SK-N-SH (cell line): ENCODE measurements around the gene HACE1. TPM values are rescaled to one million over a fixed set of nuclear protein-coding genes. Genes with fewer than 3 reads are reported as not detected.
"Not testable (repeated sequence)": the region's sequence is repeated elsewhere in the genome, so short reads cannot be mapped to it uniquely, and the experiment has no call there.

Source experiments
- CTCF ChIA-PET: fragments of 300-600, 350-600 bp; formaldehyde crosslinking; extraction: SDS; loops from one replicate; lab custom pipeline; 2021; lab: Yijun Ruan, JAX
- POLR2A ChIA-PET: fragments of 350-600 bp; sonication (Branson Sonifier 250); formaldehyde crosslinking; extraction: SDS; loops from one replicate; lab custom pipeline; 2020; ENCODE audit warnings: antibody characterized with exemption, inconsistent platforms; lab: Yijun Ruan, JAX
- DNase-seq: peaks from one replicate; pipeline ENCODE4 v3.0.0; 2012
- H2AFZ ChIP-seq: fragments of 200-600 bp; sonication (generic); 2 replicates; pipeline ENCODE4 v1.8.1; 2016; ENCODE audit warnings: antibody characterized with exemption, mild to moderate bottlenecking, low read depth
- H3F3A ChIP-seq: fragments of 200-600 bp; sonication (generic); replicated peaks from 2 replicates; pipeline ENCODE3; 2016; ENCODE audit warnings: antibody characterized with exemption, mild to moderate bottlenecking; ENCODE audit not compliant: insufficient read depth
- H3K27ac ChIP-seq, 2 experiments: fragments of 200-500 bp in 1 of 2; fragments of 200-600 bp in 1 of 2; sonication (Bioruptor generic) in 1 of 2; sonication (generic), shearing (Covaris generic) in 1 of 2; 2 replicates each; pipeline versions ENCODE4 v1.5.1 to v1.6.1; 2014 to 2016; ENCODE audit warnings: low read depth in 2 of 2, inconsistent platforms in 1 of 2, low read length in 1 of 2, mild to moderate bottlenecking in 1 of 2, mixed read lengths in 1 of 2
- H3K27me3 ChIP-seq: fragments of 200-600 bp; sonication (generic), shearing (Covaris generic); 2 replicates; pipeline ENCODE4 v1.6.1; 2016; ENCODE audit warnings: mixed run types; ENCODE audit not compliant: insufficient read depth
- H3K36me3 ChIP-seq, 2 experiments: fragments of 200-500 bp in 1 of 2; fragments of 200-600 bp in 1 of 2; sonication (Bioruptor generic) in 1 of 2; sonication (generic) in 1 of 2; replicated peaks in 1 of 2; 2 replicates each; pipeline versions ENCODE3 to v1.5.1; 2014 to 2016; ENCODE audit warnings: low read length in 1 of 2, mild to moderate bottlenecking in 1 of 2; ENCODE audit not compliant: insufficient read depth in 2 of 2, control insufficient read depth in 1 of 2
- H3K4me1 ChIP-seq, 2 experiments: fragments of 200-500 bp in 1 of 2; fragments of 200-600 bp in 1 of 2; sonication (Bioruptor generic) in 1 of 2; sonication (generic), shearing (Covaris generic) in 1 of 2; 2 replicates each; pipeline versions ENCODE4 v1.5.1 to v1.6.1; 2014 to 2016; ENCODE audit warnings: low read depth in 1 of 2, low read length in 1 of 2, mixed run types in 1 of 2; ENCODE audit not compliant: insufficient read depth in 2 of 2, control insufficient read depth in 1 of 2
- H3K4me2 ChIP-seq: fragments of 200-600 bp; sonication (generic), shearing (Covaris generic); 2 replicates; pipeline ENCODE4 v1.6.1; 2017; ENCODE audit warnings: mixed run types
- H3K4me3 ChIP-seq, 2 experiments: fragments of 200-500 bp in 1 of 2; fragments of 200-600 bp in 1 of 2; sonication (Bioruptor generic) in 1 of 2; sonication (generic), shearing (Covaris generic) in 1 of 2; 2 replicates each; pipeline versions ENCODE4 v1.5.1 to v1.8.1; 2014 to 2016; ENCODE audit warnings: low read depth in 2 of 2, inconsistent platforms in 1 of 2, low read length in 1 of 2, mild to moderate bottlenecking in 1 of 2, mixed read lengths in 1 of 2, moderate library complexity in 1 of 2
- H3K79me2 ChIP-seq: fragments of 200-600 bp; sonication (generic); 2 replicates; pipeline ENCODE4 v1.8.1; 2017; ENCODE audit warnings: mild to moderate bottlenecking; ENCODE audit not compliant: insufficient read depth
- H3K9ac ChIP-seq: fragments of 200-600 bp; sonication (generic); 2 replicates; pipeline ENCODE4 v1.6.1; 2017; ENCODE audit warnings: mixed run types
- H3K9me2 ChIP-seq: fragments of 200-600 bp; sonication (generic); 2 replicates; pipeline ENCODE4 v1.6.1; 2017; ENCODE audit warnings: mixed run types
- H3K9me3 ChIP-seq: fragments of 200-600 bp; sonication (generic); 2 replicates; pipeline ENCODE4 v1.6.1; 2017; ENCODE audit warnings: mixed run types, mild to moderate bottlenecking, moderate library complexity
- H4K20me1 ChIP-seq: fragments of 200-600 bp; sonication (generic); 2 replicates; pipeline ENCODE4 v1.6.1; 2017; ENCODE audit warnings: mild to moderate bottlenecking, mixed run types; ENCODE audit not compliant: insufficient read depth
- EP300 ChIP-seq, 2 experiments: IDR thresholded peaks; 2 replicates each; pipeline versions ENCODE4 v1.4.0 to v1.6.1; 2012; ENCODE audit warnings: borderline replicate concordance in 1 of 2, low read depth in 1 of 2, low read length in 1 of 2
- EZH2phosphoT487 ChIP-seq: fragments of 200-600 bp; sonication (generic); IDR thresholded peaks from 2 replicates; pipeline ENCODE4 v1.6.1; 2017; ENCODE audit warnings: low read depth, mixed run types, mild to moderate bottlenecking, antibody characterized with exemption, moderate library complexity, borderline replicate concordance
- JUND ChIP-seq: IDR thresholded peaks from 2 replicates; pipeline ENCODE4 v1.4.0; 2012
- MEF2A ChIP-seq: IDR thresholded peaks from 2 replicates; pipeline ENCODE4 v1.4.0; 2012; ENCODE audit warnings: low read depth, borderline replicate concordance
- NFIC ChIP-seq: IDR thresholded peaks from 2 replicates; pipeline ENCODE4 v1.4.0; 2012; ENCODE audit warnings: borderline replicate concordance
- NRF1 ChIP-seq: IDR thresholded peaks from 2 replicates; pipeline ENCODE4 v1.6.1; 2012; ENCODE audit warnings: low read depth, mild to moderate bottlenecking, low read length
- POLR2AphosphoS5 ChIP-seq: IDR thresholded peaks from 2 replicates; pipeline ENCODE4 v1.6.1; 2012; ENCODE audit warnings: low read depth, low read length
- RCOR1 ChIP-seq: fragments of 150-350 bp; IDR thresholded peaks from 2 replicates; pipeline ENCODE4 v1.6.1; 2017; ENCODE audit warnings: antibody characterized with exemption, low read length
- SIN3A ChIP-seq: IDR thresholded peaks from 2 replicates; pipeline ENCODE4 v1.6.1; 2012; ENCODE audit warnings: low read depth, mild to moderate bottlenecking, low read length, moderate library complexity, borderline replicate concordance
- SMC3 ChIP-seq: IDR thresholded peaks from 2 replicates; pipeline ENCODE4 v1.6.1; 2012; ENCODE audit warnings: low read depth, low read length, improper control_type of control experiment
- TAF1 ChIP-seq: IDR thresholded peaks from 2 replicates; pipeline ENCODE4 v1.6.1; 2012; ENCODE audit warnings: low read depth, mild to moderate bottlenecking, low read length, moderate library complexity, borderline replicate concordance
- TEAD4 ChIP-seq: IDR thresholded peaks from 2 replicates; pipeline ENCODE4 v1.4.0; 2012; ENCODE audit warnings: mild to moderate bottlenecking, borderline replicate concordance; ENCODE audit not compliant: insufficient read depth
- WGBS: methylation state at CpG from one replicate; pipeline ENCODE4 v1.1.6; 2017; ENCODE audit warnings: low lambda C conversion rate; 5-methylcytosine and 5-hydroxymethylcytosine counted together
- polyA plus RNA-seq, 3 experiments: library from polyadenylated mRNA; depleted of rRNA; stranded (reverse); fragments of >200 nt; gene quantifications; 2 replicates each; pipeline ENCODE4 v1.2.3, GENCODE V29; 2012
- TF ChIP-seq, protein P1 (sequence below): IDR thresholded peaks from 2 replicates; pipeline ENCODE4 v1.6.1; 2012; ENCODE audit warnings: mild to moderate bottlenecking, low read depth, low read length, moderate library complexity
- TF ChIP-seq, protein P2 (sequence below): fragments of 150-350 bp; IDR thresholded peaks from 2 replicates; pipeline ENCODE4 v1.6.1; 2016; ENCODE audit warnings: mild to moderate bottlenecking, low read depth, low read length

Gene HACE1
- polyA plus RNA-seq, 1 of the 3 experiments (the other 2 are of a cell fraction): 6.2 TPM

- TF ChIP-seq, protein P1, sequence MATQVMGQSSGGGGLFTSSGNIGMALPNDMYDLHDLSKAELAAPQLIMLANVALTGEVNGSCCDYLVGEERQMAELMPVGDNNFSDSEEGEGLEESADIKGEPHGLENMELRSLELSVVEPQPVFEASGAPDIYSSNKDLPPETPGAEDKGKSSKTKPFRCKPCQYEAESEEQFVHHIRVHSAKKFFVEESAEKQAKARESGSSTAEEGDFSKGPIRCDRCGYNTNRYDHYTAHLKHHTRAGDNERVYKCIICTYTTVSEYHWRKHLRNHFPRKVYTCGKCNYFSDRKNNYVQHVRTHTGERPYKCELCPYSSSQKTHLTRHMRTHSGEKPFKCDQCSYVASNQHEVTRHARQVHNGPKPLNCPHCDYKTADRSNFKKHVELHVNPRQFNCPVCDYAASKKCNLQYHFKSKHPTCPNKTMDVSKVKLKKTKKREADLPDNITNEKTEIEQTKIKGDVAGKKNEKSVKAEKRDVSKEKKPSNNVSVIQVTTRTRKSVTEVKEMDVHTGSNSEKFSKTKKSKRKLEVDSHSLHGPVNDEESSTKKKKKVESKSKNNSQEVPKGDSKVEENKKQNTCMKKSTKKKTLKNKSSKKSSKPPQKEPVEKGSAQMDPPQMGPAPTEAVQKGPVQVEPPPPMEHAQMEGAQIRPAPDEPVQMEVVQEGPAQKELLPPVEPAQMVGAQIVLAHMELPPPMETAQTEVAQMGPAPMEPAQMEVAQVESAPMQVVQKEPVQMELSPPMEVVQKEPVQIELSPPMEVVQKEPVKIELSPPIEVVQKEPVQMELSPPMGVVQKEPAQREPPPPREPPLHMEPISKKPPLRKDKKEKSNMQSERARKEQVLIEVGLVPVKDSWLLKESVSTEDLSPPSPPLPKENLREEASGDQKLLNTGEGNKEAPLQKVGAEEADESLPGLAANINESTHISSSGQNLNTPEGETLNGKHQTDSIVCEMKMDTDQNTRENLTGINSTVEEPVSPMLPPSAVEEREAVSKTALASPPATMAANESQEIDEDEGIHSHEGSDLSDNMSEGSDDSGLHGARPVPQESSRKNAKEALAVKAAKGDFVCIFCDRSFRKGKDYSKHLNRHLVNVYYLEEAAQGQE: no peak
- TF ChIP-seq NFIC (no peak), EZH2phosphoT487 (no peak), JUND (no peak)
Observed at GRCh38 chr6:104753251-104753650, 106.5 kb downstream of the HACE1 start (continued).

DNA sequence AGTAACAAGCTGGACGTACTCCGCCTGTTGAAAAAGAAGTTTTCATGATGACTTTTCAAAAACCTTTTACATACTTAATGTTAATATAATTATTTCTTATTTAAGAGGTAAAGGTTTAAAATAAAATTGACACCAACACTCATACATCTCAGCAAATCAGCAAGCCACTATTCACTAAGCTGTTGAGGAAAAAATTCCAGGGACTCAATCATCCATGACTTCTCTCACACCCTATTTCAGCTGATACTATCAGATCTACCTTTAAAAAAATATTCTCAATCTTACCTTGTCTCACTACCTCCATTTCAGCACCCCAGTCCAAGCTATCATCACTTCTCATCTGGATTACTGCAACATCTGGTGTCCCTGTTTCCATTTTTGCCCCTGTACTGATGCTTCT lies 109.3 kb downstream of the HACE1 start:
- peaks cover 12 to 17% of the 10 kb centered on the region in 2 experiments for H3K36me3 ChIP-seq
- no peak overlapping the region for H3K4me2 ChIP-seq
- no peak overlapping the region for H3K27ac ChIP-seq
- no peaks in the 10 kb centered on the region for H3K27me3 ChIP-seq
- H3K79me2 ChIP-seq: no peaks in the 10 kb centered on the region
- H3K4me3 ChIP-seq: no peak overlapping the region
- H3K9me3 ChIP-seq: no peaks in the 10 kb centered on the region; the same call in 1 of the 2 replicates
- no peaks in the 10 kb centered on the region for H3F3A ChIP-seq
- no peak for TF ChIP-seq EP300 (IDR thresholded peaks at IDR 0.05; ENCODE audit: borderline replicate concordance in 1 of 2, low read depth in 1 of 2, low read length in 1 of 2)
- TF ChIP-seq EZH2phosphoT487: no peak
- no peak for TF ChIP-seq NFIC
- TF ChIP-seq SMC3: no peak
- no peak for TF ChIP-seq POLR2AphosphoS5
- no peak for TF ChIP-seq RCOR1
- no peak for TF ChIP-seq SIN3A
- TF ChIP-seq JUND: no peak
- TF ChIP-seq MEF2A: no peak
- no peak for TF ChIP-seq NRF1
- TF ChIP-seq TAF1: no peak
- TF ChIP-seq, protein P2, sequence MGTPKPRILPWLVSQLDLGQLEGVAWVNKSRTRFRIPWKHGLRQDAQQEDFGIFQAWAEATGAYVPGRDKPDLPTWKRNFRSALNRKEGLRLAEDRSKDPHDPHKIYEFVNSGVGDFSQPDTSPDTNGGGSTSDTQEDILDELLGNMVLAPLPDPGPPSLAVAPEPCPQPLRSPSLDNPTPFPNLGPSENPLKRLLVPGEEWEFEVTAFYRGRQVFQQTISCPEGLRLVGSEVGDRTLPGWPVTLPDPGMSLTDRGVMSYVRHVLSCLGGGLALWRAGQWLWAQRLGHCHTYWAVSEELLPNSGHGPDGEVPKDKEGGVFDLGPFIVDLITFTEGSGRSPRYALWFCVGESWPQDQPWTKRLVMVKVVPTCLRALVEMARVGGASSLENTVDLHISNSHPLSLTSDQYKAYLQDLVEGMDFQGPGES: no peak
- no peak for TF ChIP-seq TEAD4
- no peak overlapping the region for H2AFZ ChIP-seq
- H3K9me2 ChIP-seq: no peaks in the 10 kb centered on the region
- H3K4me1 ChIP-seq: no peaks in the 10 kb centered on the region; a peak in 1 of 4 replicates
- H4K20me1 ChIP-seq: no peaks in the 10 kb centered on the region
- no peak overlapping the region for H3K9ac ChIP-seq
- ChIA-PET POLR2A (no interaction called here), CTCF (interaction anchor here (1.0 kb wide), 1 partner anchor 39 kb away, joined by 3 read pairs; no protein-coding TSS in a partner anchor)
- WGBS: 98% methylated on average over 2 of the region's 2 CpGs
- no peak for DNase-seq

DNA sequence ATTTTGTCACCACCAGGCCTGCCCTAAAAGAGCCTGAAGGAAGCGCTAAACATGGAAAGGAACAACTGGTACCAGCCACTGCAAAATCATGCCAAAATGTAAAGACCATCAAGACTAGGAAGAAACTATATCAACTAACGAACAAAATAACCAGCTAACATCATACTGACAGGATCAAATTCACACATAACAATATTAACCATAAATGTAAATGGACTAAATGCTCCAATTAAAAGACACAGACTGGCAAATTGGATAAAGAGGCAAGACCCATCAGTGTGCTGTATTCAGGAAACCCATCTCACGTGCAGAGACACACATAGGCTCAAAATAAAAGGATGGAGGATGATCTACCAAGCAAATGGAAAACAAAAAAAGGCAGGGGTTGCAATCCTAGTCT lies 120.6 kb downstream of the HACE1 start:
- H3K4me3 ChIP-seq, H3K9me3 ChIP-seq, H3K4me1 ChIP-seq, CTCF ChIA-PET, POLR2A ChIA-PET, H3K4me2 ChIP-seq, DNase-seq, H3K79me2 ChIP-seq, H3K27ac ChIP-seq, H3F3A ChIP-seq, H3K9me2 ChIP-seq, H3K9ac ChIP-seq, H4K20me1 ChIP-seq, H2AFZ ChIP-seq, H3K27me3 ChIP-seq, H3K36me3 ChIP-seq: not testable (repeated sequence)
- 87% methylated on average over 3 of the region's 3 CpGs for WGBS

- H3K4me3 ChIP-seq, H3K4me2 ChIP-seq, H3K4me1 ChIP-seq, H3K79me2 ChIP-seq, DNase-seq, H3K9me2 ChIP-seq, H3K9ac ChIP-seq, H3K9me3 ChIP-seq, H4K20me1 ChIP-seq, H2AFZ ChIP-seq, POLR2A ChIA-PET, H3K27me3 ChIP-seq, H3K27ac ChIP-seq, CTCF ChIA-PET, H3K36me3 ChIP-seq, H3F3A ChIP-seq: not testable (repeated sequence)
- 86% methylated on average over 10 of the region's 16 CpGs for WGBS
Observed at GRCh38 chr6:104737567-104737966, 122.2 kb downstream of the HACE1 start.
